Brain microvascular endothelial cell (primary cell): ENCODE results near the gene TMC5.
A peak's percentile ranks its signal among the peaks of the same experiment; 100 is the strongest.
"Not testable (repeated sequence)": the region's sequence is repeated elsewhere in the genome, so short reads cannot be mapped to it uniquely, and the experiment has no call there.

Source experiments
- DNase-seq: peaks from one replicate; pipeline ENCODE4 v3.0.0-alpha.2; 2020
- H3K27ac ChIP-seq: fragments of 250-450 bp; sonication (Bioruptor Pico); 2 replicates; pipeline ENCODE4 v1.5.1; 2020; ENCODE audit warnings: mild to moderate bottlenecking, moderate library complexity
- H3K27me3 ChIP-seq: fragments of 250-450 bp; sonication (Bioruptor Pico); replicated peaks from 2 replicates; pipeline ENCODE4 v1.5.1; 2020; ENCODE audit warnings: mild to moderate bottlenecking
- H3K36me3 ChIP-seq: fragments of 250-450 bp; sonication (Bioruptor Pico); replicated peaks from 2 replicates; pipeline ENCODE4 v1.5.1; 2020; ENCODE audit warnings: mild to moderate bottlenecking
- H3K4me3 ChIP-seq: 2 replicates; pipeline ENCODE4 v1.5.1; 2011; ENCODE audit warnings: low read depth, mild to moderate bottlenecking, control low read depth, low read length, moderate library complexity
- in situ Hi-C: cut with HindIII; loops from 2 replicates; pipeline ENCODE4 v1.10.0; 2017; ENCODE audit warnings: low sequenced_read_pairs, low pct_ligation_motif_present
- TF ChIP-seq, protein P1 (sequence below): IDR thresholded peaks from 2 replicates; pipeline ENCODE4 v1.5.1; 2011; ENCODE audit warnings: low read depth, mild to moderate bottlenecking, moderate library complexity, low read length, control low read depth, inconsistent platforms; ENCODE audit errors: missing control alignments

TMC5 gene

DNA sequence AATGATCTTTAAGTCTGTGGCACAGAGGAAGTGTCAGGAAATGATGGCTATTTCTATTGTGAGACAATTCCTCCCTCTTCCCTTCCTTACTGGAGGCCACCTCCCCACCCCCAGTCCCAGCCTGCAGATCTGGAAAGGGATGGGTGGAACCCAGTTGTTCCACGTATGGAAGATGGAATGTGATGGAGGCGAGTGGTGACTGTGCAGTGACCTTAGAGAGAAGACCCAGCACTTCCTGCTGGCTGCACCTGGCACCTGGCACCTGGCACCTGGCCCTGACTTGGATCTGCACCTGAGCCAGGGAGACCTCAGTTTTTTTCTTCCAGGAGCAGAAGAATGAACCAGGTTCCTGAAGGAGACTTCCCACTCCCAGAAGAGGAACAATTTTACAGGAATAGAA is 33.0 kb upstream of the TMC5 start:
- TF ChIP-seq, protein P1, sequence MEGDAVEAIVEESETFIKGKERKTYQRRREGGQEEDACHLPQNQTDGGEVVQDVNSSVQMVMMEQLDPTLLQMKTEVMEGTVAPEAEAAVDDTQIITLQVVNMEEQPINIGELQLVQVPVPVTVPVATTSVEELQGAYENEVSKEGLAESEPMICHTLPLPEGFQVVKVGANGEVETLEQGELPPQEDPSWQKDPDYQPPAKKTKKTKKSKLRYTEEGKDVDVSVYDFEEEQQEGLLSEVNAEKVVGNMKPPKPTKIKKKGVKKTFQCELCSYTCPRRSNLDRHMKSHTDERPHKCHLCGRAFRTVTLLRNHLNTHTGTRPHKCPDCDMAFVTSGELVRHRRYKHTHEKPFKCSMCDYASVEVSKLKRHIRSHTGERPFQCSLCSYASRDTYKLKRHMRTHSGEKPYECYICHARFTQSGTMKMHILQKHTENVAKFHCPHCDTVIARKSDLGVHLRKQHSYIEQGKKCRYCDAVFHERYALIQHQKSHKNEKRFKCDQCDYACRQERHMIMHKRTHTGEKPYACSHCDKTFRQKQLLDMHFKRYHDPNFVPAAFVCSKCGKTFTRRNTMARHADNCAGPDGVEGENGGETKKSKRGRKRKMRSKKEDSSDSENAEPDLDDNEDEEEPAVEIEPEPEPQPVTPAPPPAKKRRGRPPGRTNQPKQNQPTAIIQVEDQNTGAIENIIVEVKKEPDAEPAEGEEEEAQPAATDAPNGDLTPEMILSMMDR: no peak
- no peak for DNase-seq
- Histone ChIP-seq H3K36me3 (no peaks in the 10 kb centered on the region), H3K4me3 (no peak overlapping the region), H3K27me3 (no peaks in the 10 kb centered on the region), H3K27ac (no peak overlapping the region)
- in situ Hi-C loops: no loop called here

DNA sequence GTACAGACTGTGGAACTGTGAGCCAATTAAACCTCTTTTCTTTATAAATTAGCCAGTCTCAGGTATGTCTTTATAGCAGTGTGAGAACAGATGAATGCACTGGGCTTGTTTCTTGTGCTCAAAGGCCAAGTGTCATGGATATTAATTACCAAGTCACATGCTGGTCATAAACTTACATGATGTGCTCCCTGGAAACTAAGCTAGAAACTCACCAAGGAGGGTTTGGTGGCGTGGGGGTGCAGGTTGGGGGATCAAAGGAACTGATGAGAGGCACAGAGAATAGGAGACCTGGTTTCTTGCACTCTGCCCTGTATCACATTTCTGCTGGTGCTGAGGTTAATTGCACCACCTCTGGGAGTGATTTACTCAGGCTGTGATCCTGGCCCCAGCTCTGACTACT is 31.2 kb upstream of the TMC5 start:
- no peaks in the 10 kb centered on the region for H3K27me3 ChIP-seq
- DNase-seq: no peak
- H3K4me3 ChIP-seq: no peak overlapping the region
- TF ChIP-seq, protein P1: no peak
- H3K27ac ChIP-seq: no peak overlapping the region
- H3K36me3 ChIP-seq: no peaks in the 10 kb centered on the region
- in situ Hi-C loops: no loop called here

DNA sequence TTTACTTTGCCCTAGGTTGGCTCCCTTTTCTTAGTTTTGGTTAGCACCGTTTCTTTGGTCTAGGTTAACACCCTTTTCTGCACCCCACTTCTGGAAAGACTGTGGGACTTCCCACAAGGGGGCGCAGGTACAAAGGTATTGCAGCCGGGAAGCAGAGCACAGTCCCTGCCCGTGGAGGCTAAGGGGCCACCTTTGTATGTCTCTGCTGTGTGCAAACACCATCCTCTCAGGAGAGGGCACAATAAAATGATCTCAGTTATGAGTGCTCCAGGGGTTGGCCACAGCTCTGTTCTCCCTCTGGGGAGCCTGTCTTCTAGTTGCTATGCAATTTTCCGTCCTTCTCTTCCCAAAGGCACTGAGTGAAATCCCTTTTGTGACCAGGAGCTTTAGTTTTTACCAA is 28.4 kb upstream of the TMC5 start:
- no peak for DNase-seq
- TF ChIP-seq, protein P1: peak; percentile 61

DNA sequence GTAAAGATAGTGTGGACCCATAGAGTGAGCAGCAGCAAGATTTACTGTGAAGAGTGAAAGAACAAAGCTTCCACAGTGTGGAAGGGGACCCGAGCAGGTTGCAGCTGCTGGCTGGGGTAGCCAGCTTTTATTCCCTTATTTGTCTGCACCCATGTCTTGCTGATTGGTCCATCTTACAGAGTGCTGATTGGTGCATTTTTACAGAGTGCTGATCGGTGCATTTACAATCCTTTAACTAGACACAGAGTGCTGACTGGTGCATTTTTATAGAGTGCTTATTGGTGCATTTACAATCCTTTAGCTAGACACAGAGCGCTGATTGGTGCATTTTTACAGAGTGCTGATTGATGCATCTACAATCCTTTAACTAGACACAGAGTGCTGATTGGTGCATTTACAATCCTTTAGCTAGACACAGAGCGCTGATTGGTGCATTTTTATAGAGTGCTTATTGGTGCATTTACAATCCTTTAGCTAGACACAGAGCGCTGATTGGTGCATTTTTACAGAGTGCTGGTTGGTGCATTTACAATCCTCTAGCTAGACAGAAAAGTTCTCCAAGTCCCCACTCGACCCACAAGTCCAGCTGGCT is 26.4 kb upstream of the TMC5 start:
- H3K36me3 ChIP-seq, H3K27ac ChIP-seq, DNase-seq, H3K4me3 ChIP-seq, H3K27me3 ChIP-seq, in situ Hi-C loops: not testable (repeated sequence)

More for the DNA sequence above, 28.4 kb upstream of the TMC5 start:
- Histone ChIP-seq H3K36me3 (no peaks in the 10 kb centered on the region), H3K27ac (no peak overlapping the region), H3K4me3 (no peak overlapping the region), H3K27me3 (no peaks in the 10 kb centered on the region)
- in situ Hi-C loops: no loop called here

DNA sequence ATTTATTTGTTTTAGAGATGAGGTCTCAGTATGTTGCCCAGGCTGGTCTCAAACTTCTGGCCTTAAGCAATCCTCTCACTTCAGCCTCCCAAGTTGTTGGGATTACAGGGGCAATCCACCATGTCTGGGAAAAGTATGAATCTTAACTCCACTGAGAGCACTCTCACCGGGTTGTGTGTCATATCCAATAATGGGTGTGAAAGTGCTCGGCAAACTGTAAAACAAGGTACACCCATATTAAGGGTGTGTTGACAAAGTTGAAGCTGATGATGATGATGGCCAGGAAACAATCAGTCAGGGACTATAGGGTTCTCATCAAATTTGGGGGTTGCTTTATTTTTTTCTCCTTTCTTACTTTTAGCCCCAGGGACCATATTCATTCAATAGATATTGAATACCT is 25.3 kb upstream of the TMC5 start:
- TF ChIP-seq, protein P1: no peak
- in situ Hi-C loops: no loop called here
- no peak for DNase-seq
- Histone ChIP-seq H3K27me3 (no peaks in the 10 kb centered on the region), H3K36me3 (no peaks in the 10 kb centered on the region), H3K27ac (no peak overlapping the region), H3K4me3 (no peak overlapping the region)

DNA sequence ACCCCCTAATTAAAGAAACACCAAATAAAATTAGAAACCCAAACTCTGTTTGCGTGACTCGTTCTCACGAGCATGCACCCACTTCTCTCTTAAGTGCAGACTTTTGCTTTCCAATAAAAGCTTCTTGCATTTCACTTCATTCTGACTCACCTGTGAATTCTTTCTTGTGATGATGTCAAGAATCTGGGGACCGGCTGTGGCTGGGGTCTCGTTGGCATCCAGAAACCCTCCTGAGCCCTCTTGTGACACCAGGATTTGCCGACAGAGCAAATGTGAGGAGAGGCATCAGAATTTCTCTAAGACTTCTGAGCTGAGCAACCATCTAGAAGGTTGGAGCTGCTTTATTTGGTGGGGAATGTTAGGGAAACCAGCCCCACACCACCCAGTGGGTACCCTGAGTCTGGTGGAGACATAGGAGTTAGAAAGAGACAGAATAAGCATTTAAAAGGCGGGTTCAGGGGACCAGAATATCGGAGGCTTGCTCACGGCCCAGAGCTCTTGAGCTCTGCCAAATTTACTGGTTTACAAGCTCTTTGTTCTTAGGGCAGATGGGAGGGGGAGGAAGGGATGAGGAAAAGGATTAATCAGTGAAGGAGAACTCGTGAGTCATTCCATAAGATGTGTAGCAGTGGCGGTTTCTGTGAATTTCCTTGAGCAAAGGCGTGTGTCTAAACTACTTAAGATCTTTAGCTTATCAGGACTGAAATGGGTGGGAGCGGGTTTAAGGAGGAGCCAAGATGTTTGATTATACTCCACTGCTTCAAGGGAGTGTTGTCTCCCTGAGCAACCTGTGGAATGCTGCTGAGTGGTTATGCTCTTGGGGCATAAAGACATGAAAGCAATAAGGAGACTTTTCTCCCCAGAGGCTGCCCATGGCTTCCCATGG is 24.2 kb upstream of the TMC5 start:
- peak; percentile 17 for DNase-seq
- no peaks in the 10 kb centered on the region for H3K36me3 ChIP-seq
- H3K4me3 ChIP-seq: no peak overlapping the region
- in situ Hi-C loops: no loop called here
- TF ChIP-seq, protein P1: no peak
- no peak overlapping the region for H3K27ac ChIP-seq
- H3K27me3 ChIP-seq: no peaks in the 10 kb centered on the region

DNA sequence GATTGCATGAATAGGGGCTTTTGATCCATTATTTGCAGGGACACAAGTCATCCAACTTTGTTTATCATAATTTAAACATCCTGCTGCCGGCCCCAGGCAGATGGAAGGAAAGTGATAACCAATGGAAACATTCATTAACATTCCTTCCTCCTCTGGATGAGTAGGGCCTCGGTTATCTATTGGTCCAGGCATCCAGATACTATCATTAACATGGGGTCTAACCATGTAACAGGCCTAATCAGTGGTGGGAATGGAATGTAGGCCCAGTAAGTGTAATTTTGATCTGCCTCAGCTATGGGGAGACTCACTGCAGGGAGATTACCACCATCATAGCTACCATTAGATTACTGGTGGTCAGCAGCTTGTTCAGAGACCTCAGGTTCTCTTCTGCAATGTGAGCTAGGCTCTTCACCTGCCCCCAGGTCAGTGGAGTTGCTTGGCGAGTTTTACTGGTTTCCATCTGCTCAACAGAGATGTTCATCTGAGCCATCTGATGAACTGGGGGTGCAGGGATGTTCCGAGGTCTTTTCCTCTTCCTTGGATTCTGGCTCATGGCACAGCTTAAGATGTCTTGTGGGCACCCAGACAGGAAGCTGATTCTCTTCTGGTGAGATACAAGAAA is 21.9 kb upstream of the TMC5 start:
- in situ Hi-C loops, DNase-seq, H3K27ac ChIP-seq: not testable (repeated sequence)

More for the DNA sequence above, 21.9 kb upstream of the TMC5 start:
- not testable (repeated sequence) for H3K27me3 ChIP-seq, H3K4me3 ChIP-seq, H3K36me3 ChIP-seq
